GM10847 (cell line): ENCODE data around the gene SRSF11.

Experiments used
- POLR2A ChIP-seq: IDR thresholded peaks from 2 replicates; pipeline ENCODE4 v1.6.1; 2011; ENCODE audit not compliant: insufficient read length; ENCODE audit errors: extremely low read depth

SRSF11 gene

DNA sequence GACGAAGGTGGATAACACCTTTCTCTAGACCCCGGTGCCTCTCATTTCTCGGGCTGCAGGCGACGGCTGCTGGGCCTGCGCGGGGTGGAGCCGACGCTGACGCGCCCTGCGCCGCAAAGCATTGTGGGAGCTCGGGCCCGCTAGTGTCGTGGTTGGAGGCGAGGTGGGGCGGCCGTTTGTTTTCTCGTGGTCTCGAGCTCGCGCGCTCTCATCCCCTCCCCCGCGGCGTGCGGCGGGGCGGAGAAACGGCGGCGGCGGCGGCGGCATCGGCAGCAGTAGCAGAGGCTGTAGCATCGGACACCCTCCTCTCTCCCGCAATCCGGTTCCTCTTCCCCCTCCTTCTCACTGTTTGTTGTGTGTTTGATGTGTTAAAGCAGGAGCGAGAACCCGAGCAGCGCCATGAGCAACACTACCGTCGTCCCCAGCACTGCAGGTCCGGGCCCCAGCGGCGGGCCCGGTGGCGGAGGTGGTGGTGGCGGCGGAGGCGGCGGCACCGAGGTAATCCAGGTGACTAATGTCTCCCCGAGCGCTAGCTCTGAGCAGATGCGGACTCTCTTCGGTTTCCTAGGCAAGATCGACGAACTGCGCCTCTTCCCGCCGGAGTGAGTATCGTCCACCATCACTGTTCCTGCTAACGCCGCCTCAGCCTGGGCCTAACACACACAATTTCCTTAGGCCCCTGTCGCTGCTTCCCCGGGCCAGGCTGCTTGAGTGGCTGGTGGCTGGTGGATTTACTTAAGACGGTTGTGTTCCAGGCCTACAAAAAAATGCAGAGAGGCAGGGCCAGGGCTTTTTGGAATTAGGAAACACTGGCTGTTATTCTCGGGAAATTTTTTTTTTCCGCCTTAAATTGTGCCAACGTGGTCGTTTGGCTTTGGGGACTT lies at the start of gene SRSF11:
Gene SRSF11 (plus strand): TSS at position 143 of the 884 bp plus-strand sequence. CDS start 257 bp downstream, at position 400.
- peak; percentile 91 for TF ChIP-seq POLR2A

DNA sequence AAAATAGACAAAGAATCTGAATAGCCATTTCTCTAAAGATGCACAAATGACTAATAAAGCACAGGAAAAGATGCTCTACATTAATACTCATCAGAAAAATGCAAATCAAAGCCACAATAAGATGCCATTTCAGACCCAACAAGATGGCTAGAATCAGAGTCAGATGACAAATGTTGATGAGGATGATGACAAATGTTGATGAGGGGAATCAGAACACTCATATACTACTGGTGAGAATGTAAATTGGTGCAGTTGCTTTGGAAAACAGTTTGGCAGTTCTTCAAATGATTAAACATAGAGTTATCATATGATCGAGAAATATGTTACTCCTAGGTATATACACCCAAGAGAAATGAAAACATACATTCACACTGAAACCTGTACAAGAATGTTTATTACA lies 49.7 kb upstream of the SRSF11 start:
- no peak for TF ChIP-seq POLR2A

DNA sequence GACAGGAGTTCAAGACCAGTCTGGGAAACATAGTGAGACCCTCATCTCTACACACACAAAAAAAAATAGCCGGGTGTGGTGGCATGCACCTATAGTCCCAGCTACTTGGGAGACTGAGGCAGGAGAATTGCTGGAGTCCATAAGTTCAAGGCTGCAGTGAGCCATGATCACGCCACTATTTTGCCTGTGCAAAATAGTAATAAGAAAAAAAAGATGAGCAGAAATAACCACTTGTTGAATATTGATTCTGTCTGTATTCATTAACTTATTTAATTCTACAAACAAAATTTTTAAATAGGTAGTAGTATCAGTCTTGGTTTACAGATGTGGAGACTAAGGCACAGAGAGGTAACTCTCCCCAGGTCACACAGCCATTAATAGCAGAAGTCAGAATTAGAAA lies 32.7 kb upstream of the SRSF11 start:
- TF ChIP-seq POLR2A = no peak

- TF ChIP-seq POLR2A = no peak
Measured at GRCh38 chr1:70190180-70190579, 31.0 kb upstream of the SRSF11 start.

- TF ChIP-seq POLR2A = no peak
Measured at GRCh38 chr1:70194601-70195000, 26.6 kb upstream of the SRSF11 start.

- TF ChIP-seq POLR2A = no peak
Measured at GRCh38 chr1:70195342-70195741, 25.8 kb upstream of the SRSF11 start.

- no peak for TF ChIP-seq POLR2A
Measured at GRCh38 chr1:70196333-70196732, 24.8 kb upstream of the SRSF11 start.

DNA sequence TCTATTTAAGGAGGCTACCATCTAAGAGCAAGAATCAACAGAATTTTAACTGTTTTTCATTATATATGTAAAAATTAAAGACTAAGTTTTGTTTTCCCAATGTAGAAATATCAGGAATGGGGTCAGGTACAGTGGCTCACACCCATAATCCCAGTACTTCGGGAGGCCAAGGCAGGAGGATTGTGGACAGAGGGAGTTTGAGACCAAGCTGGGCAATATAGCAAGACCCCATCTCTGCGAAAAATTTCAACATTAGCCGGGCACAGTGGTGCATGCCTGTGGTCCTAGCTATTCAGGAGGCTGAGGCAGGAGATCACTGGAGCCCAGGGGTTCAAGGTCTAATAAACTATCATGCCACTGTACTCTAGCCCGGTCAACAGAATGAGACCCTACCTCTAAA lies 21.1 kb upstream of the SRSF11 start:
- TF ChIP-seq POLR2A = no peak

- TF ChIP-seq POLR2A = no peak
Measured at GRCh38 chr1:70202173-70202758, 18.9 kb upstream of the SRSF11 start.

GRCh38 chr1:70204139-70204538 lies 17.0 kb upstream of the SRSF11 start:
- no peak for TF ChIP-seq POLR2A

GRCh38 chr1:70204600-70204999 lies 16.6 kb upstream of the SRSF11 start:
- no peak for TF ChIP-seq POLR2A

DNA sequence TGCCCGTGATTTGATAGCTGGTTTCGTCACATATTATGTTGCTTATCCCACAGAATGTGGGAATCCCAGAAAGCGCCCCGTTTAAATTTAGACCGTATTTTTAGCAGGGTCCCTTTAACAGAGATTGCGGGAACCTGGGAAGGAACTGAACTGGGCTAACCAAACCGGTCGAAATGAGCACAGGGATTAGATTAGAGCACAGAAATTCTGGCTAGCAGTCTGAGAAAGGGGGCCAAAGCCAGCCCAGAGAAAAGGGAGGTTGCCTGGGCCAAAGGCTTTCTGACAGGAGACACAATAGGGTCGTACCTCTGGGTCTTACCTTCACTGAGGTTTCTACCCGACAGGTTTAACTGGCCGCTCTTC lies 16.1 kb upstream of the SRSF11 start:
- no peak for TF ChIP-seq POLR2A

DNA sequence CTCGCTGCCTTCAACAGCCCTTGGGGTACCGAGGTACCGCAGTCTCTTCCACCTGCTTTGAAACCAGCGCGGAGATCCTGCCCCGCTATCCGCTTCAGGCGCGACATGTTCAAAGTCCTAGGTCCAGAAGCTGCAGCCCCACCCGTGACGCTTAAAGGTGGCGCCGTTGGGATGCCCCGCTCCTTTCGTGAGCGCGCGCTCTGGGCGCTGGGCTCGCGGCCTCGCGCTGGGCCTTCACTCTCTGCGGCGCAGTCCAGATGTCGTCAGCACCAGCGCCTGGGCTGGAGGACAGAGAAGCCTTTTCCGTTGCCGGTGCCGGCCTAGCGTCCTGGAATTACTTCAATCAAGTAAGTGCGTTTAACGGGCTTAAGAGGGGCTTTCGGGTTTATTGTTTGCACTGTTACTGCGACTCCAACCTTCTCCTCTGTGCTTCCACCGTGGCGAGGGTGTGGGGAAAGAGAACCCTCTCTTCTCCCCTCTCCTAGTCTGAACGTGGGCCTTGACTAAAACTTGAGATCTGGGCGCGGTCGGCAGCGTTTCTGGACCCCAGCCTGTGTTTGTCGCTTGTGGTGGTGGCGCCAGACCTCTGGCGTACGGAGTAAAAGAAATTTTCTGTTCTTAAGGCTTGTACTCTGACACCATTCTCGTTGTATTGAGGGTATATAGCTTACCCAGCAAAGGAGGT lies 15.6 kb upstream of the SRSF11 start, which contains the start of gene LRRC40:
Gene LRRC40 (minus strand): TSS at position 146 of the 685 bp plus-strand sequence. CDS start 39 bp downstream, at position 107.
- TF ChIP-seq POLR2A = peak; percentile 65

- no peak for TF ChIP-seq POLR2A
Measured at GRCh38 chr1:70207492-70207891, 13.7 kb upstream of the SRSF11 start.

DNA sequence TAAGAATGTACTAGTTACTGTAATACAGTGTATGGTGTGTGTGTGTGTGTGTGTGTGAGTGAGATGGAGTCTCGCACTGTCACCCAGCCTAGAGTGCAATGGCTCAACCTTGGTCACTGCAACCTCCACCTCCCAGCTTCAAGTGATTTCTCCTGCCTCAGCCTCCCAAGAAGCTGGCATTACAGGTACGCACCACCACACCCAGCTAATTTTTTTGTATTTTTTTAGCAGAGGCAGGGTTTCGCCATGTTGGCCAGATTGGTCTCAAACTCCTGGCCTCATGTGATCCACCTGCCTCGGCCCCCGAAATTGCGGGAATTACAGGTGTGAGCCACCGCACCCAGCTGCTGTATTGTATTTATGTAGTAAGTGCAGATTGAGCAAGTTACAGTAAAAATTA lies 12.9 kb upstream of the SRSF11 start:
- no peak for TF ChIP-seq POLR2A

DNA sequence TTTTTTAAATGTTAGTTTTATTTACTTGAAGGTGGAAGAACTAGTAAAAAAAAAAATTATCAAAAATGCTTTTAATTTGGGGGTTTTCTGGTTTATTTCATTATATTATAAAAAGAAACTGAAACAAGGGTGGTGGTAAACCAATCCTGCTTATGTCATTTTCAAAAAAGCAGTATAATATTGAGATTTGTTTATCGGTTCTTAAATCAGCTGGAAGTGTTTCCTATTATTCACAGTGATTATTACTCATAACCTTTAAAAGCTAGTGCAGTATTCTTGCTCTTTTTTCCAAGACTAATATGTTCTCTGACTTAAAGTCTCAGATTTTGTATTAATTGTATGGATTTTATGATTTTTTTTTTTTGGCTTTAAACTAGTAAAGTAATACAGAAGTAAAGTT lies 10.4 kb upstream of the SRSF11 start:
- no peak for TF ChIP-seq POLR2A
